CD14-positive monocyte (primary cell): ENCODE measurements around the gene CCDC69. TPM values are rescaled to one million over a fixed set of nuclear protein-coding genes. Genes with fewer than 3 reads are reported as not detected.
A peak's percentile ranks its signal among the peaks of the same experiment; 100 is the strongest.

Source experiments
- DNase-seq, 3 donors: peaks; one replicate each; pipeline ENCODE4 v3.0.0-alpha.2; 2011 to 2022
- H2AFZ ChIP-seq: 2 replicates; pipeline ENCODE4 v1.6.0; 2012; ENCODE audit warnings: mild to moderate bottlenecking, low read depth, low read length, inconsistent platforms; ENCODE audit not compliant: insufficient read depth, poor library complexity, severe bottlenecking
- H3K27ac ChIP-seq, 2 donors: 1 replicate in 1 of 2; 2 replicates in 1 of 2; pipeline ENCODE4 v1.5.1; 2012 to 2013; ENCODE audit warnings: low read length in 2 of 2, control low read depth in 1 of 2, inconsistent platforms in 1 of 2, low read depth in 1 of 2, mild to moderate bottlenecking in 1 of 2
- H3K27me3 ChIP-seq, 2 donors: one replicate each; pipeline versions ENCODE4 v1.6.0 to v1.6.1; 2011 to 2013; ENCODE audit warnings: low read length in 2 of 2; ENCODE audit not compliant: control insufficient read depth in 2 of 2, insufficient read depth in 2 of 2
- H3K36me3 ChIP-seq, 2 donors: replicated peaks in 1 of 2; 1 replicate in 1 of 2; 2 replicates in 1 of 2; pipeline versions ENCODE4 v1.5.1 to v1.6.1; 2012 to 2013; ENCODE audit warnings: low read length in 2 of 2, control low read depth in 1 of 2, inconsistent platforms in 1 of 2, mild to moderate bottlenecking in 1 of 2; ENCODE audit not compliant: insufficient read depth in 2 of 2, control insufficient read depth in 1 of 2
- H3K4me1 ChIP-seq, 2 donors: 1 replicate in 1 of 2; 2 replicates in 1 of 2; pipeline versions ENCODE4 v1.5.1 to v1.6.1; 2012 to 2013; ENCODE audit warnings: low read length in 2 of 2, control low read depth in 1 of 2, inconsistent platforms in 1 of 2, mild to moderate bottlenecking in 1 of 2, moderate library complexity in 1 of 2; ENCODE audit not compliant: insufficient read depth in 2 of 2, control insufficient read depth in 1 of 2
- H3K4me2 ChIP-seq: replicated peaks from 2 replicates; pipeline ENCODE3; 2012; ENCODE audit warnings: low read length, moderate library complexity, mild to moderate bottlenecking; ENCODE audit not compliant: poor library complexity, severe bottlenecking; ENCODE audit errors: extremely low read depth
- H3K4me3 ChIP-seq, 3 experiments: fragments of 200-600 bp in 1 of 3; sonication (generic) in 1 of 3; replicated peaks in 1 of 3; 1 replicate in 2 of 3; 2 replicates in 1 of 3; pipeline ENCODE4 v1.5.1; 2011 to 2013; ENCODE audit warnings: low read length in 3 of 3, mild to moderate bottlenecking in 3 of 3, control low read depth in 2 of 3, low read depth in 2 of 3, inconsistent platforms in 1 of 3, moderate library complexity in 1 of 3
- H3K79me2 ChIP-seq: 2 replicates; pipeline ENCODE4 v1.6.0; 2012; ENCODE audit warnings: mild to moderate bottlenecking, control low read depth, inconsistent platforms, low read length, moderate library complexity; ENCODE audit not compliant: insufficient read depth
- H3K9ac ChIP-seq: 2 replicates; pipeline ENCODE4 v1.6.0; 2017; ENCODE audit warnings: low read length, mild to moderate bottlenecking; ENCODE audit not compliant: insufficient read depth, poor library complexity, severe bottlenecking
- H3K9me3 ChIP-seq, 2 donors: replicated peaks in 1 of 2; 1 replicate in 1 of 2; 2 replicates in 1 of 2; pipeline versions ENCODE4 v1.5.1 to v1.6.1; 2012 to 2013; ENCODE audit warnings: low read length in 2 of 2, control low read depth in 1 of 2; ENCODE audit not compliant: control insufficient read depth in 1 of 2, insufficient read depth in 1 of 2
- H4K20me1 ChIP-seq: 2 replicates; pipeline ENCODE4 v1.6.0; 2012; ENCODE audit warnings: mild to moderate bottlenecking, low read length, control low read depth, moderate library complexity; ENCODE audit not compliant: insufficient read depth
- H3K27ac Mint-ChIP-seq, 7 donors: one replicate each; pipeline ENCODE4 v1.8.0; 2020; ENCODE audit warnings: mild to moderate bottlenecking in 7 of 7, mixed read lengths in 7 of 7, moderate library complexity in 6 of 7, inconsistent platforms in 2 of 7
- H3K27me3 Mint-ChIP-seq, 3 donors: one replicate each; pipeline ENCODE4 v1.8.0; 2021 to 2022; ENCODE audit warnings: low read depth in 3 of 3, mild to moderate bottlenecking in 3 of 3, mixed read lengths in 3 of 3, moderate library complexity in 3 of 3, inconsistent platforms in 1 of 3
- H3K36me3 Mint-ChIP-seq, 2 donors: one replicate each; pipeline ENCODE4 v1.8.0; 2020; ENCODE audit warnings: mixed read lengths in 2 of 2, inconsistent platforms in 1 of 2, mild to moderate bottlenecking in 1 of 2
- H3K4me1 Mint-ChIP-seq: one replicate; pipeline ENCODE4 v1.8.0; 2020; ENCODE audit warnings: mild to moderate bottlenecking, mixed read lengths
- H3K4me3 Mint-ChIP-seq, 2 donors: one replicate each; pipeline ENCODE4 v1.8.0; 2020; ENCODE audit warnings: mild to moderate bottlenecking in 2 of 2, mixed read lengths in 2 of 2, moderate library complexity in 1 of 2
- H3K9me3 Mint-ChIP-seq, 7 donors: one replicate each; pipeline ENCODE4 v1.8.0; 2020 to 2022; ENCODE audit warnings: mixed read lengths in 7 of 7, mild to moderate bottlenecking in 6 of 7, moderate library complexity in 6 of 7, inconsistent platforms in 2 of 7
- WGBS: methylation state at CpG from one replicate; pipeline ENCODE4 v1.1.5; 2013; ENCODE audit warnings: missing lambda C conversion rate; ENCODE audit not compliant: insufficient coverage; 5-methylcytosine and 5-hydroxymethylcytosine counted together
- intact Hi-C, 2 donors: fragments of 100-400 bp; cut with micrococcal nuclease; formaldehyde crosslinking; loops; one replicate each; pipeline versions ENCODE4 v1.15.0 to v1.15.1; 2023
- polyA plus RNA-seq, 3 donors: library from polyadenylated mRNA; depleted of rRNA in 1 of 3; unstranded in 2 of 3; stranded (reverse) in 1 of 3; fragments of 300-500 nt in 2 of 3; fragments of >200 nt in 1 of 3; fragmentation: Illumina TruSeq in 2 of 3; gene quantifications; 1 replicate in 2 of 3; 2 replicates in 1 of 3; pipeline ENCODE4 v1.2.3, GENCODE V29; 2012 to 2021
- TF ChIP-seq, protein P1 (sequence below): fragments of 200-600 bp; IDR thresholded peaks from one replicate; pipeline ENCODE4 v1.8.0; 2022; ENCODE audit warnings: antibody characterized with exemption, mild to moderate bottlenecking

The CCDC69 gene
- polyA plus RNA-seq, 3 donors = 68.4 to 176 (median 84.1) TPM

DNA sequence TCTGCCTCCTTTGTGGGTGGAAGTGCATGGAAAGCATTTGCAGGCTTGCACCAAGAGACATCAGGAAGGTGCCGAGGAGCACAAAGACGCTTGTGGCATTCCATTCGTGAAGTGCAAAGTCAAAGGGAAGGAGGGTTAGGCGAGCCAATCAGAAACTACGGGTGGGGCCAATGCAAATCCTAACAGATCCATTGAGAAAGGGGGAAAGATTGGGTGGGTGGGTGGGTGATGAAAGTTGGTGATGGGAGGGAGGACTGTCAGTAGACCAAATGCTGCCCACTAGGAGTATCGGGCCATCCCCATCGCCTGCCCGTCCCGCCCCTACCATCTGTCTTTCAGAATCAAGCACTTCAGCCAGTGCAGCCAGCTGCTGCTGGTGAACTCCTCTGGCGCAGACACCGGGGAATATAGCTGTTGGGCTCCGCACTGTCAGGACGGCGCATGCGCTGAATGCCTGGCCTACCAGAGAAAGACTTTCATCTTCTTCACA is 49.2 kb downstream of the CCDC69 start:
- Mint-ChIP-seq H3K27me3 (peaks cover 0 to 1% (median 0%) of the 10 kb centered on the region in 3 donors), H3K27ac (no peak overlapping the region), H3K9me3 (no peaks in the 10 kb centered on the region), H3K4me1 (peaks cover 37% of the 10 kb centered on the region), H3K4me3 (no peak overlapping the region), H3K36me3 (peaks cover 35 to 39% of the 10 kb centered on the region in 2 donors)
- WGBS = 83% methylated on average over 13 of the region's 15 CpGs
- intact Hi-C loops = loop anchor here in 1 of 2 donors (10.0 kb wide), 1 partner anchor 60 kb away; no protein-coding TSS in a partner anchor
- DNase-seq = no peak
- peaks cover 29% of the 10 kb centered on the region for H4K20me1 ChIP-seq
- peak overlapping the region; percentile 24 for H3K4me2 ChIP-seq
- peaks cover 21 to 29% of the 10 kb centered on the region in 2 donors for H3K4me1 ChIP-seq
- peaks cover 12 to 27% of the 10 kb centered on the region in 2 donors for H3K36me3 ChIP-seq
- H3K4me3 ChIP-seq = no peak overlapping the region
- no peak overlapping the region for H3K27ac ChIP-seq
- TF ChIP-seq, protein P1, sequence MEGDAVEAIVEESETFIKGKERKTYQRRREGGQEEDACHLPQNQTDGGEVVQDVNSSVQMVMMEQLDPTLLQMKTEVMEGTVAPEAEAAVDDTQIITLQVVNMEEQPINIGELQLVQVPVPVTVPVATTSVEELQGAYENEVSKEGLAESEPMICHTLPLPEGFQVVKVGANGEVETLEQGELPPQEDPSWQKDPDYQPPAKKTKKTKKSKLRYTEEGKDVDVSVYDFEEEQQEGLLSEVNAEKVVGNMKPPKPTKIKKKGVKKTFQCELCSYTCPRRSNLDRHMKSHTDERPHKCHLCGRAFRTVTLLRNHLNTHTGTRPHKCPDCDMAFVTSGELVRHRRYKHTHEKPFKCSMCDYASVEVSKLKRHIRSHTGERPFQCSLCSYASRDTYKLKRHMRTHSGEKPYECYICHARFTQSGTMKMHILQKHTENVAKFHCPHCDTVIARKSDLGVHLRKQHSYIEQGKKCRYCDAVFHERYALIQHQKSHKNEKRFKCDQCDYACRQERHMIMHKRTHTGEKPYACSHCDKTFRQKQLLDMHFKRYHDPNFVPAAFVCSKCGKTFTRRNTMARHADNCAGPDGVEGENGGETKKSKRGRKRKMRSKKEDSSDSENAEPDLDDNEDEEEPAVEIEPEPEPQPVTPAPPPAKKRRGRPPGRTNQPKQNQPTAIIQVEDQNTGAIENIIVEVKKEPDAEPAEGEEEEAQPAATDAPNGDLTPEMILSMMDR = no peak
- no peaks in the 10 kb centered on the region for H3K9me3 ChIP-seq
- H3K9ac ChIP-seq = no peak overlapping the region
- no peak overlapping the region for H2AFZ ChIP-seq
- H3K79me2 ChIP-seq = no peaks in the 10 kb centered on the region
- H3K27me3 ChIP-seq = no peaks in the 10 kb centered on the region

DNA sequence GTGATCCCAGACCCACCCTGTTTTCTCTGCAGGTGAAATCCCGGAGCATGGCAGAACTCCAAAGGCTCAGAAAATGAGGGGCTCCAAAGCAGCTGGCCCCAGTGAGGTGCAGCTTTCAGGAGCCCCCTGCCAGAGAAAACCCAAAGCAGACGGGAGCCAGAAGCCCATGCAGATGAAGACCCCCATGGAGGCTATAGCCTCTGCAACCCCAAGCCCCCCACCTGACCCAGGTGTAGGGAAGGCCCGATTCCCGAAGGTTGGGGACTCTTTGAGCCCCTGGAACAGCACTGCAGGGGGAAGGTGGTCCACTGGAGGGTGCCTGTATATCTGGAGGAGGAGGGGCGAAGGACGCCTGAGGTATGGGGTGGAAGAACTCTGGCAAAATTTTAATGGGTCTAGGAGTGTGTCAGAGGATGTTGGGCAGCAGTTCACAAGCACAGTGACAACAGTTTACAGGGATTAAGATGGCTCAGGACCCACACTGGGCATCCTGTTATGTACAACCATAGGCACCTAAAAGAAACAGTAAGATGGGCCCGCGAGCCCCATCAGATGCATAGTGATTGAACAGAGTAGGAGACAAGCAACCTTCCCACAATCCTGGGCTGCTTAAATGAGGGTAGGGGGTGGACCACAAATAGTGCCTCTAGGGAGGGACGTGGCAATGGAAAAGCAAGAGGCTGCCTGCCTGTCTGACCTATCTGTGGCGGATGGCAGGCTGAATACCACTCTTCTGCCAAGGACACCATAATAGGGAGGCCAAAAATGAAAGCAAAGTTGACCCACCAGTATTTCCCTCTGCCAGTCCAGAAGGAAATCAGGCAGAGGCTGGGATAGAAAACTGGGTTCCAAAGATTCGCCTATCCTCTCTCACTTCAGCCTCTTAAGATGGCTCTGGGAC is 49.9 kb downstream of the CCDC69 start:
- Histone ChIP-seq H4K20me1 (peaks cover 22% of the 10 kb centered on the region), H3K27me3 (no peaks in the 10 kb centered on the region), H3K4me3 (no peak overlapping the region), H3K4me2 (peak overlapping the region; percentile 24), H3K27ac (no peak overlapping the region), H3K4me1 (peaks cover 21 to 29% of the 10 kb centered on the region in 2 donors), H3K79me2 (no peaks in the 10 kb centered on the region), H3K36me3 (peaks cover 5 to 20% of the 10 kb centered on the region in 2 donors), H3K9me3 (no peaks in the 10 kb centered on the region), H3K9ac (no peak overlapping the region), H2AFZ (no peak overlapping the region)
- WGBS = 96% methylated on average over 4 of the region's 11 CpGs
- DNase-seq = no peak
- peaks cover 30 to 32% of the 10 kb centered on the region in 2 donors for H3K36me3 Mint-ChIP-seq
- intact Hi-C loops = loop anchor here in 1 of 2 donors (10.0 kb wide), 1 partner anchor 61 kb away; no protein-coding TSS in a partner anchor
- TF ChIP-seq, protein P1 = no peak
- no peak overlapping the region for H3K27ac Mint-ChIP-seq
- H3K27me3 Mint-ChIP-seq = peaks cover 0 to 1% (median 0%) of the 10 kb centered on the region in 3 donors
- H3K9me3 Mint-ChIP-seq = no peaks in the 10 kb centered on the region
- H3K4me1 Mint-ChIP-seq = peaks cover 32% of the 10 kb centered on the region
- no peak overlapping the region for H3K4me3 Mint-ChIP-seq
